PC-3 (cell line): Measurements from ENCODE around the gene PXN.

ENCODE experiments used
- EZH2phosphoT487 ChIP-seq: fragments of 300-600 bp; sonication (generic); IDR thresholded peaks from 2 replicates; pipeline ENCODE4 v1.6.1; 2018; ENCODE audit warnings: mild to moderate bottlenecking, antibody characterized with exemption, low read length, borderline replicate concordance
- TF ChIP-seq, protein P1 (sequence below): fragments of 300-600 bp; sonication (generic); conservative IDR thresholded peaks from 2 replicates; pipeline ENCODE4 v1.5.1; 2017; ENCODE audit warnings: antibody characterized with exemption, low read depth, mild to moderate bottlenecking, low read length

DNA sequence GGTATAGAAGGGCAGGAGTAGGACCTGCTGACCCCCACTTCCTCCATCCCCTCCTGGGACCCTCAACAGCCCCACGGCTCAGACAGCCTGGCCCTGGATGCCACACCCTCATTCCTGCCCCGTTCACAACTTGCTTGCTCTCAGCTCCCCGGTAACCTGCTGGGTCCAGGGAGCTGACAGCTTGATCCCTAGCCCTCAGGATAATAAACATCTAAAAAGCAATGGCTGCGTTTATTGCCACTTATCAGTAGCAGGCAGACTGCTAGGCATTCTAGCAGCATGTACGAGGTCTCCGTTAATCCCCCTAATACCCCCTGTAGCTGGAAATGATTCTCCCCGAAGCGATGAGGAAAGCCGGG is 40.4 kb downstream of the PXN start:
- TF ChIP-seq, protein P1, sequence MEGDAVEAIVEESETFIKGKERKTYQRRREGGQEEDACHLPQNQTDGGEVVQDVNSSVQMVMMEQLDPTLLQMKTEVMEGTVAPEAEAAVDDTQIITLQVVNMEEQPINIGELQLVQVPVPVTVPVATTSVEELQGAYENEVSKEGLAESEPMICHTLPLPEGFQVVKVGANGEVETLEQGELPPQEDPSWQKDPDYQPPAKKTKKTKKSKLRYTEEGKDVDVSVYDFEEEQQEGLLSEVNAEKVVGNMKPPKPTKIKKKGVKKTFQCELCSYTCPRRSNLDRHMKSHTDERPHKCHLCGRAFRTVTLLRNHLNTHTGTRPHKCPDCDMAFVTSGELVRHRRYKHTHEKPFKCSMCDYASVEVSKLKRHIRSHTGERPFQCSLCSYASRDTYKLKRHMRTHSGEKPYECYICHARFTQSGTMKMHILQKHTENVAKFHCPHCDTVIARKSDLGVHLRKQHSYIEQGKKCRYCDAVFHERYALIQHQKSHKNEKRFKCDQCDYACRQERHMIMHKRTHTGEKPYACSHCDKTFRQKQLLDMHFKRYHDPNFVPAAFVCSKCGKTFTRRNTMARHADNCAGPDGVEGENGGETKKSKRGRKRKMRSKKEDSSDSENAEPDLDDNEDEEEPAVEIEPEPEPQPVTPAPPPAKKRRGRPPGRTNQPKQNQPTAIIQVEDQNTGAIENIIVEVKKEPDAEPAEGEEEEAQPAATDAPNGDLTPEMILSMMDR, result no peak
- TF ChIP-seq EZH2phosphoT487, result no peak
